Astrocyte (in vitro differentiated cells and primary cell): Measurements from ENCODE around the gene DDRGK1. TPM values are rescaled to one million over a fixed set of nuclear protein-coding genes. Genes with fewer than 3 reads are reported as not detected.
A peak's percentile ranks its signal among the peaks of the same experiment; 100 is the strongest.

Source experiments
- DNase-seq: peaks from one replicate; pipeline ENCODE4 v3.0.0-alpha.2; 2010; ENCODE audit warnings: low read depth
- FAIRE-seq: peaks from 2 replicates; lab custom pipeline; 2011; peaks lifted over from hg19 to GRCh38; lab: Jason Lieb, UNC
- H2AFZ ChIP-seq: 2 replicates; pipeline ENCODE4 v1.6.0; 2012; ENCODE audit warnings: low read depth, low read length, inconsistent platforms
- H3K27ac ChIP-seq: 2 replicates; pipeline ENCODE4 v1.5.1; 2011; ENCODE audit warnings: low read depth, low read length, inconsistent platforms
- H3K27me3 ChIP-seq: 2 replicates; pipeline ENCODE4 v1.6.0; 2011; ENCODE audit warnings: low read length, inconsistent platforms; ENCODE audit not compliant: insufficient read depth
- H3K36me3 ChIP-seq: 2 replicates; pipeline ENCODE4 v1.5.1; 2011; ENCODE audit warnings: low read length, inconsistent platforms; ENCODE audit not compliant: insufficient read depth
- H3K4me1 ChIP-seq: 2 replicates; pipeline ENCODE4 v1.5.1; 2011; ENCODE audit warnings: low read length, inconsistent platforms; ENCODE audit not compliant: insufficient read depth
- H3K4me2 ChIP-seq: 2 replicates; pipeline ENCODE4 v1.6.0; 2012; ENCODE audit warnings: low read length, inconsistent platforms
- H3K4me3 ChIP-seq: 2 replicates; pipeline ENCODE4 v1.5.1; 2011; ENCODE audit warnings: low read depth, mild to moderate bottlenecking, low read length, inconsistent platforms; ENCODE audit not compliant: insufficient read depth
- H3K79me2 ChIP-seq: 2 replicates; pipeline ENCODE4 v1.6.0; 2012; ENCODE audit warnings: mild to moderate bottlenecking, low read length, inconsistent platforms; ENCODE audit not compliant: insufficient read depth
- H3K9ac ChIP-seq: 2 replicates; pipeline ENCODE4 v1.6.0; 2012; ENCODE audit warnings: mild to moderate bottlenecking, low read length, inconsistent platforms
- H3K9me3 ChIP-seq: 2 replicates; pipeline ENCODE4 v1.5.1; 2012; ENCODE audit warnings: low read depth, mild to moderate bottlenecking, low read length, inconsistent platforms; ENCODE audit not compliant: insufficient read depth
- H4K20me1 ChIP-seq: 2 replicates; pipeline ENCODE4 v1.6.0; 2012; ENCODE audit warnings: low read length, inconsistent platforms; ENCODE audit not compliant: insufficient read depth
- H3K27ac Mint-ChIP-seq: one replicate; pipeline ENCODE4 v1.8.0; 2021; ENCODE audit warnings: mild to moderate bottlenecking, mixed read lengths; ENCODE audit not compliant: unreplicated experiment
- H3K27me3 Mint-ChIP-seq: one replicate; pipeline ENCODE4 v1.8.0; 2021; ENCODE audit warnings: low read depth, mixed read lengths; ENCODE audit not compliant: unreplicated experiment
- H3K36me3 Mint-ChIP-seq: one replicate; pipeline ENCODE4 v1.8.0; 2021; ENCODE audit warnings: low read depth, mixed read lengths; ENCODE audit not compliant: unreplicated experiment
- H3K4me1 Mint-ChIP-seq: one replicate; pipeline ENCODE4 v1.8.0; 2021; ENCODE audit warnings: low read depth, mixed read lengths; ENCODE audit not compliant: unreplicated experiment
- H3K4me3 Mint-ChIP-seq: one replicate; pipeline ENCODE4 v1.8.0; 2021; ENCODE audit warnings: mild to moderate bottlenecking, moderate library complexity, mixed read lengths; ENCODE audit not compliant: unreplicated experiment
- H3K9me3 Mint-ChIP-seq: one replicate; pipeline ENCODE4 v1.8.0; 2021; ENCODE audit warnings: mild to moderate bottlenecking, mixed read lengths; ENCODE audit not compliant: unreplicated experiment
- CTCF ChIP-seq: IDR thresholded peaks from 2 replicates; pipeline ENCODE4 v1.5.1; 2011; ENCODE audit warnings: low read depth, mild to moderate bottlenecking, inconsistent platforms, low read length, moderate library complexity; ENCODE audit not compliant: insufficient read depth
- EZH2 ChIP-seq: IDR thresholded peaks from 2 replicates; pipeline ENCODE4 v1.6.1; 2012; ENCODE audit warnings: mild to moderate bottlenecking, low read length, inconsistent platforms; ENCODE audit not compliant: insufficient read depth
- total RNA-seq: library from RNA; stranded (reverse); gene quantifications from 2 replicates; pipeline ENCODE4 v1.2.1, GENCODE V29; 2021

DDRGK1 gene
- total RNA-seq, 1 donor from 2014 or later = 36.7 TPM

DNA sequence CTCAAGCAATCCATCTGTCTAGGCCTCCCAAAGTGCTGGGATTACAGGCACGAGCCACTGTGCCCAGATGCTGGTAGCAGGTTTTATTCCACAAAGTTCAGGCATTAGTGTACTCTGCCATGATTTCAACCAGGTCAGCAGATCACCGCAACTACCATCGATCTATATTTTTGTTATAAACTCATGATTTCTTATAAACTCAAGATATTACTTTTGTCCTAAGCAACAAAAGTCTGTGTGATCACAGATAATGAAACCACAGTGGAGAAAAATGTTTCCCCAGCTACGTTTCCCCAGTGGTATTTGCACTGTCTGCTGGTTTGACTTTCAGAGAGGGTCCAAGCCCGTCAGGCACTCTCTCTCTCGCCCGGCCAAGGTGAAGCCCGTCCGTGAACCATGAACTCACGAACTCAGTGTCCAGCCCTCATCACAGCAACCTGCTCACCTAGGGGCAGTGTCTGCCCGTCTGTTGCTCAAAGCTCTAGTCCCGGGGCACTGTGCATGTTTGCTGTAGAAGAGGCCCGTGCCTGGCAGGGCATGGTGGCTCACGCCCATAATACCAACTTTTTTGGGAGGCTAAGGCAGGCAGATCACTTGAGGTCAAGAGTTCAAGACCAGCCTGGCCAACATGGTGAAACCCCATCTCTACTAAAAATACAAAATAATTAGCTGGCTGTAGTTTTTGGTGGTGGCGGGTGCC, 27.6 kb upstream of the DDRGK1 start:
- peaks cover 5% of the 10 kb centered on the region for H3K36me3 Mint-ChIP-seq
- H3K4me1 Mint-ChIP-seq = peaks cover under 1% of the 10 kb centered on the region
- TF ChIP-seq CTCF = no peak
- TF ChIP-seq EZH2 = no peak
- Histone ChIP-seq H3K27me3 (peaks cover 3% of the 10 kb centered on the region), H3K9ac (no peak overlapping the region), H3K4me1 (no peaks in the 10 kb centered on the region), H4K20me1 (peaks cover 12% of the 10 kb centered on the region), H3K9me3 (no peaks in the 10 kb centered on the region), H2AFZ (no peak overlapping the region), H3K27ac (no peak overlapping the region), H3K79me2 (no peaks in the 10 kb centered on the region), H3K4me2 (no peak overlapping the region), H3K36me3 (no peaks in the 10 kb centered on the region), H3K4me3 (no peak overlapping the region)
- peaks cover 16% of the 10 kb centered on the region for H3K27me3 Mint-ChIP-seq
- no peaks in the 10 kb centered on the region for H3K9me3 Mint-ChIP-seq
- H3K27ac Mint-ChIP-seq = no peak overlapping the region
- H3K4me3 Mint-ChIP-seq = peak overlapping the region; percentile 1
- FAIRE-seq (no peak), DNase-seq (no peak)

DNA sequence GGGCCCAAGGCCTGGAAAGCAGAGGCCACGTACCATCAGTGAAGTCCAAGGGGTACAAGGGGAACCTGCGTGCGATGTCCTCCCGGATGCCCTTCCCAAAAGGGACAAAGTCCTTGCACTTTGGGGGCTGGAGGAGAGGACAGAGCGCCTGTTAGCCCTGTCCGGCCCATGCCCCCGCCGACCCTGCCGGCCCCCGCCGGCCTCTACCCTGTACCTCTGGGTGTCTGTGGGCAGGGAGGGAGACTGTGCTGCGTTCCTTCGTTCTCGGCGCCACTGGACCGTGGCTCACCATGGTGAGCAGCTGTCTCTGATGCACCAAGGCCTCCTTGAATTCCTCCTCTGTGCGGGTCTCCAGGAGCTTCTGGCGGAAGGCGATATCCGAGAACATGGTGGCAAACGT, 26.6 kb upstream of the DDRGK1 start:
- H4K20me1 ChIP-seq = peaks cover 7% of the 10 kb centered on the region
- no peak overlapping the region for H3K4me3 ChIP-seq
- no peaks in the 10 kb centered on the region for H3K36me3 ChIP-seq
- H3K27me3 ChIP-seq = no peaks in the 10 kb centered on the region
- FAIRE-seq (no peak), DNase-seq (no peak)
- Mint-ChIP-seq H3K9me3 (no peaks in the 10 kb centered on the region), H3K36me3 (peaks cover 11% of the 10 kb centered on the region), H3K4me1 (peaks cover 6% of the 10 kb centered on the region), H3K4me3 (no peak overlapping the region), H3K27me3 (peaks cover 9% of the 10 kb centered on the region), H3K27ac (no peak overlapping the region)
- no peaks in the 10 kb centered on the region for H3K4me1 ChIP-seq
- TF ChIP-seq EZH2 = no peak
- TF ChIP-seq CTCF = no peak
- H3K9ac ChIP-seq = no peak overlapping the region
- no peaks in the 10 kb centered on the region for H3K9me3 ChIP-seq
- no peak overlapping the region for H2AFZ ChIP-seq
- H3K4me2 ChIP-seq = no peak overlapping the region
- H3K27ac ChIP-seq = no peak overlapping the region
- H3K79me2 ChIP-seq = no peaks in the 10 kb centered on the region

DNA sequence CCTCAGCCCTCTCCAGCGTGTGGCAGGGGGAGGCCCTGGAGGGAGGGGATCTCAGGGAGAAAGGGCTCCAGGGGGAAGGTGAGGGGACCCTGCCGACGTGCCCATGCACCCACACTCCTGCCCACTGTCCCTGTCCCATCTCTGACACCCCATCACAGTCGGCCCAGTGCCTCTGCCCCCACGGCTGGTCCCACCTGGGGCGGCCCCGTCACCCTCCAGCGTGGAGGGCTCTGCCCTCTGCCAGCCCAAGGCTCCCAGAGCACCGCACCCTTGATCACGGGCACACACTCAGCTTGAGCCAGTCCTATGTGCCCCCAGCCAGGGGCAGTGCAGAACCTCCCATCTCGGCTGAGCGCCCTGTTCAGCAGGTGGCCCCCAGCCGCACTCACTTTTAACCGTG, 25.3 kb upstream of the DDRGK1 start:
- peaks cover 9% of the 10 kb centered on the region for H3K36me3 Mint-ChIP-seq
- Histone ChIP-seq H3K9me3 (no peaks in the 10 kb centered on the region), H3K79me2 (no peaks in the 10 kb centered on the region), H3K4me1 (no peaks in the 10 kb centered on the region), H3K4me2 (no peak overlapping the region), H3K27me3 (no peaks in the 10 kb centered on the region), H3K4me3 (no peak overlapping the region), H3K36me3 (no peaks in the 10 kb centered on the region), H4K20me1 (no peaks in the 10 kb centered on the region), H3K27ac (no peak overlapping the region), H2AFZ (no peak overlapping the region), H3K9ac (no peak overlapping the region)
- FAIRE-seq (no peak), DNase-seq (no peak)
- H3K27me3 Mint-ChIP-seq = peaks cover 4% of the 10 kb centered on the region
- H3K27ac Mint-ChIP-seq = no peak overlapping the region
- no peaks in the 10 kb centered on the region for H3K9me3 Mint-ChIP-seq
- TF ChIP-seq CTCF (no peak), EZH2 (no peak)
- no peak overlapping the region for H3K4me3 Mint-ChIP-seq
- peaks cover 6% of the 10 kb centered on the region for H3K4me1 Mint-ChIP-seq
